GM23338 (cell line): ENCODE measurements around the gene CCDC69. TPM values are rescaled to one million over a fixed set of nuclear protein-coding genes. Genes with fewer than 3 reads are reported as not detected.

Experiments used
- ATAC-seq: fragments of 200-7000 bp; cut with Tn5 transposase; 3 replicates; pipeline ENCODE4 v1.9.1; 2020
- DNase-seq: peaks from one replicate; pipeline ENCODE4 v3.0.0-alpha.2; 2015; ENCODE audit warnings: low spot score
- H2AFZ ChIP-seq: fragments of 200-600 bp; sonication (generic); 2 replicates; pipeline ENCODE4 v1.8.0; 2016; ENCODE audit warnings: antibody characterized with exemption, mild to moderate bottlenecking, moderate library complexity
- H3F3A ChIP-seq: fragments of 200-600 bp; sonication (generic); replicated peaks from 2 replicates; pipeline ENCODE4 v1.8.0; 2017; ENCODE audit warnings: antibody characterized with exemption, mixed run types, low read depth
- H3K27ac ChIP-seq: fragments of 200-600 bp; sonication (generic); 2 replicates; pipeline ENCODE4 v1.6.1; 2016; ENCODE audit warnings: low read depth
- H3K27me3 ChIP-seq: fragments of 200-600 bp; sonication (generic); 2 replicates; pipeline ENCODE4 v1.8.0; 2016; ENCODE audit warnings: mild to moderate bottlenecking, mixed run types, moderate library complexity; ENCODE audit not compliant: insufficient read depth
- H3K36me3 ChIP-seq: fragments of 200-600 bp; sonication (generic); 2 replicates; pipeline ENCODE4 v1.8.0; 2016; ENCODE audit warnings: mild to moderate bottlenecking; ENCODE audit not compliant: insufficient read depth
- H3K4me1 ChIP-seq: fragments of 200-600 bp; sonication (generic); 2 replicates; pipeline ENCODE4 v1.8.0; 2016; ENCODE audit warnings: mild to moderate bottlenecking, moderate library complexity; ENCODE audit not compliant: insufficient read depth
- H3K4me2 ChIP-seq: fragments of 200-600 bp; sonication (generic); 2 replicates; pipeline ENCODE4 v1.7.1; 2017; ENCODE audit warnings: mixed run types
- H3K4me3 ChIP-seq: fragments of 200-600 bp; sonication (generic); 2 replicates; pipeline ENCODE4 v1.6.1; 2016; ENCODE audit warnings: mixed run types
- H3K79me2 ChIP-seq: fragments of 200-600 bp; sonication (generic); replicated peaks from 2 replicates; pipeline ENCODE4 v1.8.0; 2017; ENCODE audit warnings: mild to moderate bottlenecking; ENCODE audit not compliant: insufficient read depth
- H3K9me2 ChIP-seq: fragments of 200-600 bp; sonication (generic); 2 replicates; pipeline ENCODE4 v1.8.0; 2017; ENCODE audit not compliant: insufficient read depth
- H4K20me1 ChIP-seq: fragments of 200-600 bp; sonication (generic); replicated peaks from 2 replicates; pipeline ENCODE4 v1.8.0; 2017; ENCODE audit warnings: mild to moderate bottlenecking; ENCODE audit not compliant: insufficient read depth
- H3K27ac Mint-ChIP-seq: 2 replicates; pipeline ENCODE4 v1.8.0; 2020; ENCODE audit warnings: inconsistent platforms, mild to moderate bottlenecking, moderate library complexity, mixed read lengths
- H3K27me3 Mint-ChIP-seq: 3 replicates; pipeline ENCODE4 v1.8.0; 2022; ENCODE audit warnings: low read depth, mild to moderate bottlenecking, moderate library complexity, mixed read lengths, inconsistent platforms; ENCODE audit not compliant: insufficient read depth, poor library complexity
- H3K36me3 Mint-ChIP-seq: 3 replicates; pipeline ENCODE4 v1.8.0; 2021; ENCODE audit warnings: low read depth, mild to moderate bottlenecking, inconsistent platforms, moderate library complexity, mixed read lengths
- H3K4me1 Mint-ChIP-seq: 3 replicates; pipeline ENCODE4 v1.8.0; 2020; ENCODE audit warnings: mild to moderate bottlenecking, inconsistent platforms, mixed read lengths
- H3K4me3 Mint-ChIP-seq: 3 replicates; pipeline ENCODE4 v1.8.0; 2021; ENCODE audit warnings: moderate library complexity, mild to moderate bottlenecking, inconsistent platforms, mixed read lengths
- H3K9me3 Mint-ChIP-seq: 3 replicates; pipeline ENCODE4 v1.8.0; 2020; ENCODE audit warnings: moderate library complexity, mild to moderate bottlenecking, inconsistent platforms, mixed read lengths
- CREB1 ChIP-seq: fragments of 250-450 bp; sonication (Bioruptor Pico); IDR thresholded peaks from 2 replicates; pipeline ENCODE4 v1.5.0; 2020; ENCODE audit warnings: low read depth, mild to moderate bottlenecking, moderate library complexity
- EZH2 ChIP-seq: fragments of 200-600 bp; sonication (generic); IDR thresholded peaks from one replicate; pipeline ENCODE4 v1.8.0; 2017; ENCODE audit warnings: antibody characterized with exemption, mild to moderate bottlenecking, low read depth; ENCODE audit not compliant: unreplicated experiment
- EZH2phosphoT487 ChIP-seq: fragments of 200-600 bp; sonication (generic); IDR thresholded peaks from one replicate; pipeline ENCODE4 v1.8.1; 2018; ENCODE audit warnings: antibody characterized with exemption; ENCODE audit not compliant: unreplicated experiment
- JUNB ChIP-seq: IDR thresholded peaks from one replicate; pipeline ENCODE4 v1.6.1; 2016; ENCODE audit warnings: antibody characterized with exemption; ENCODE audit not compliant: unreplicated experiment
- NANOG ChIP-seq: IDR thresholded peaks from 2 replicates; pipeline ENCODE4 v1.6.1; 2016; ENCODE audit warnings: antibody characterized with exemption, borderline replicate concordance
- POLR2AphosphoS5 ChIP-seq: IDR thresholded peaks from 2 replicates; pipeline ENCODE4 v1.6.1; 2016; ENCODE audit warnings: antibody characterized with exemption, low read depth
- STAT1 ChIP-seq: IDR thresholded peaks from one replicate; pipeline ENCODE4 v1.6.1; 2016; ENCODE audit warnings: antibody characterized with exemption; ENCODE audit not compliant: unreplicated experiment
- ZNF114 ChIP-seq: fragments of 250-450 bp; sonication (Bioruptor Pico); IDR thresholded peaks from 2 replicates; pipeline ENCODE4 v1.5.0; 2020; ENCODE audit warnings: mild to moderate bottlenecking, moderate library complexity
- ZNF331 ChIP-seq: fragments of 250-450 bp; sonication (Bioruptor Pico); IDR thresholded peaks from 2 replicates; pipeline ENCODE4 v1.5.0; 2020; ENCODE audit warnings: low read depth, mild to moderate bottlenecking, moderate library complexity
- polyA plus RNA-seq: library from polyadenylated mRNA; unstranded; fragments of >200 nt; fragmentation: Nextera tagmentation; extraction: Ambion mirVana; gene quantifications from 2 replicates; pipeline ENCODE4 v1.2.1, GENCODE V29; 2016
- total RNA-seq: library from RNA; depleted of rRNA; stranded (reverse); fragments of >200 nt; shearing (Covaris generic); gene quantifications from 2 replicates; pipeline ENCODE4 v1.2.3, GENCODE V29; 2014
- TF ChIP-seq, protein P1 (sequence below): IDR thresholded peaks from 2 replicates; pipeline ENCODE4 v1.6.1; 2016; ENCODE audit warnings: antibody characterized with exemption
- TF ChIP-seq, protein P2 (sequence below): fragments of 250-450 bp; sonication (Bioruptor Pico); IDR thresholded peaks from 2 replicates; pipeline ENCODE4 v1.5.0; 2020; ENCODE audit warnings: mild to moderate bottlenecking, moderate library complexity
- TF ChIP-seq, protein P3 (sequence below), 2 experiments: fragments of 200-600 bp in 1 of 2; sonication (generic) in 1 of 2; conservative IDR thresholded peaks; 2 replicates each; pipeline versions ENCODE4 v1.5.1 to v1.6.1; 2016 to 2017; ENCODE audit warnings: antibody characterized with exemption in 2 of 2, low read depth in 2 of 2, mild to moderate bottlenecking in 2 of 2, moderate library complexity in 1 of 2
- TF ChIP-seq, protein P4 (sequence below): IDR thresholded peaks from one replicate; pipeline ENCODE4 v1.6.1; 2018; ENCODE audit warnings: antibody characterized with exemption; ENCODE audit not compliant: unreplicated experiment

The CCDC69 gene
- total and polyA plus RNA-seq, 2 experiments from 2014 or later, result 2.7 to 5.3 TPM

DNA sequence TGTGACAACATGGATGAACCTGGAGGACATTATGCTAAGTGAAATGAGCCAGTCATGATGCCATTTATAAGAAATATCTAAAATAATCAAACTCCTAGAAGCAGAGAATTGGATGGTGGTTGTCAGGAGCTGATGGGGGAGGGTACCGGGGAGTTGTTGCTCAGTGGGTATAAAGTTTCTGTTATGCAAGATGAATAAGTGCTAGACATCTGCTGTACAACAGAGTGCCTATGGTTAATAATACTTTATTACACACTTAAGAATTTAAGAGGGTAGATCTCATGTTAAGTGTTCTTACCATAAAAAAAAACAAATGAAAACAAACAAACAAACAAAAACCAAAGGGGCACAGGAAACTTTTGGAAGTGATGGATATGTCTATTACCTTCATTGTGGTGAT, 13.0 kb upstream of the CCDC69 start:
- DNase-seq, result no peak
- no peaks in the 10 kb centered on the region for H3K79me2 ChIP-seq
- no peaks in the 10 kb centered on the region for H3K36me3 ChIP-seq
- no peak for ATAC-seq
- no peak overlapping the region for H3K4me2 ChIP-seq
- H3K27ac ChIP-seq, result no peak overlapping the region
- TF ChIP-seq, protein P1, sequence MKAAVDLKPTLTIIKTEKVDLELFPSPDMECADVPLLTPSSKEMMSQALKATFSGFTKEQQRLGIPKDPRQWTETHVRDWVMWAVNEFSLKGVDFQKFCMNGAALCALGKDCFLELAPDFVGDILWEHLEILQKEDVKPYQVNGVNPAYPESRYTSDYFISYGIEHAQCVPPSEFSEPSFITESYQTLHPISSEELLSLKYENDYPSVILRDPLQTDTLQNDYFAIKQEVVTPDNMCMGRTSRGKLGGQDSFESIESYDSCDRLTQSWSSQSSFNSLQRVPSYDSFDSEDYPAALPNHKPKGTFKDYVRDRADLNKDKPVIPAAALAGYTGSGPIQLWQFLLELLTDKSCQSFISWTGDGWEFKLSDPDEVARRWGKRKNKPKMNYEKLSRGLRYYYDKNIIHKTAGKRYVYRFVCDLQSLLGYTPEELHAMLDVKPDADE, result no peak
- TF ChIP-seq ZNF331 (CRISPR knock-in tag) (no peak), JUNB (no peak), EZH2phosphoT487 (no peak), STAT1 (no peak), CREB1 (CRISPR knock-in tag) (no peak), EZH2 (no peak), NANOG (no peak), POLR2AphosphoS5 (no peak), ZNF114 (CRISPR knock-in tag) (no peak)
- TF ChIP-seq, protein P2, sequence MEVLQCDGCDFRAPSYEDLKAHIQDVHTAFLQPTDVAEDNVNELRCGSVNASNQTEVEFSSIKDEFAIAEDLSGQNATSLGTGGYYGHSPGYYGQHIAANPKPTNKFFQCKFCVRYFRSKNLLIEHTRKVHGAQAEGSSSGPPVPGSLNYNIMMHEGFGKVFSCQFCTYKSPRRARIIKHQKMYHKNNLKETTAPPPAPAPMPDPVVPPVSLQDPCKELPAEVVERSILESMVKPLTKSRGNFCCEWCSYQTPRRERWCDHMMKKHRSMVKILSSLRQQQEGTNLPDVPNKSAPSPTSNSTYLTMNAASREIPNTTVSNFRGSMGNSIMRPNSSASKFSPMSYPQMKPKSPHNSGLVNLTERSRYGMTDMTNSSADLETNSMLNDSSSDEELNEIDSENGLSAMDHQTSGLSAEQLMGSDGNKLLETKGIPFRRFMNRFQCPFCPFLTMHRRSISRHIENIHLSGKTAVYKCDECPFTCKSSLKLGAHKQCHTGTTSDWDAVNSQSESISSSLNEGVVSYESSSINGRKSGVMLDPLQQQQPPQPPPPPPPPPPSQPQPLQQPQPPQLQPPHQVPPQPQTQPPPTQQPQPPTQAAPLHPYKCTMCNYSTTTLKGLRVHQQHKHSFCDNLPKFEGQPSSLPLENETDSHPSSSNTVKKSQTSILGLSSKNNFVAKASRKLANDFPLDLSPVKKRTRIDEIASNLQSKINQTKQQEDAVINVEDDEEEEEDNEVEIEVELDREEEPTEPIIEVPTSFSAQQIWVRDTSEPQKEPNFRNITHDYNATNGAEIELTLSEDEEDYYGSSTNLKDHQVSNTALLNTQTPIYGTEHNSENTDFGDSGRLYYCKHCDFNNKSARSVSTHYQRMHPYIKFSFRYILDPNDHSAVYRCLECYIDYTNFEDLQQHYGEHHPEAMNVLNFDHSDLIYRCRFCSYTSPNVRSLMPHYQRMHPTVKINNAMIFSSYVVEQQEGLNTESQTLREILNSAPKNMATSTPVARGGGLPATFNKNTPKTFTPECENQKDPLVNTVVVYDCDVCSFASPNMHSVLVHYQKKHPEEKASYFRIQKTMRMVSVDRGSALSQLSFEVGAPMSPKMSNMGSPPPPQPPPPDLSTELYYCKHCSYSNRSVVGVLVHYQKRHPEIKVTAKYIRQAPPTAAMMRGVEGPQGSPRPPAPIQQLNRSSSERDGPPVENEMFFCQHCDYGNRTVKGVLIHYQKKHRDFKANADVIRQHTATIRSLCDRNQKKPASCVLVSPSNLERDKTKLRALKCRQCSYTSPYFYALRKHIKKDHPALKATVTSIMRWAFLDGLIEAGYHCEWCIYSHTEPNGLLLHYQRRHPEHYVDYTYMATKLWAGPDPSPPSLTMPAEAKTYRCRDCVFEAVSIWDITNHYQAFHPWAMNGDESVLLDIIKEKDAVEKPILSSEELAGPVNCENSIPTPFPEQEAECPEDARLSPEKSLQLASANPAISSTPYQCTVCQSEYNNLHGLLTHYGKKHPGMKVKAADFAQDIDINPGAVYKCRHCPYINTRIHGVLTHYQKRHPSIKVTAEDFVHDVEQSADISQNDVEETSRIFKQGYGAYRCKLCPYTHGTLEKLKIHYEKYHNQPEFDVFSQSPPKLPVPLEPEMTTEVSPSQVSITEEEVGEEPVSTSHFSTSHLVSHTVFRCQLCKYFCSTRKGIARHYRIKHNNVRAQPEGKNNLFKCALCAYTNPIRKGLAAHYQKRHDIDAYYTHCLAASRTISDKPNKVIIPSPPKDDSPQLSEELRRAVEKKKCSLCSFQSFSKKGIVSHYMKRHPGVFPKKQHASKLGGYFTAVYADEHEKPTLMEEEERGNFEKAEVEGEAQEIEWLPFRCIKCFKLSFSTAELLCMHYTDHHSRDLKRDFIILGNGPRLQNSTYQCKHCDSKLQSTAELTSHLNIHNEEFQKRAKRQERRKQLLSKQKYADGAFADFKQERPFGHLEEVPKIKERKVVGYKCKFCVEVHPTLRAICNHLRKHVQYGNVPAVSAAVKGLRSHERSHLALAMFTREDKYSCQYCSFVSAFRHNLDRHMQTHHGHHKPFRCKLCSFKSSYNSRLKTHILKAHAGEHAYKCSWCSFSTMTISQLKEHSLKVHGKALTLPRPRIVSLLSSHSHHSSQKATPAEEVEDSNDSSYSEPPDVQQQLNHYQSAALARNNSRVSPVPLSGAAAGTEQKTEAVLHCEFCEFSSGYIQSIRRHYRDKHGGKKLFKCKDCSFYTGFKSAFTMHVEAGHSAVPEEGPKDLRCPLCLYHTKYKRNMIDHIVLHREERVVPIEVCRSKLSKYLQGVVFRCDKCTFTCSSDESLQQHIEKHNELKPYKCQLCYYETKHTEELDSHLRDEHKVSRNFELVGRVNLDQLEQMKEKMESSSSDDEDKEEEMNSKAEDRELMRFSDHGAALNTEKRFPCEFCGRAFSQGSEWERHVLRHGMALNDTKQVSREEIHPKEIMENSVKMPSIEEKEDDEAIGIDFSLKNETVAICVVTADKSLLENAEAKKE (CRISPR knock-in tag), result no peak
- TF ChIP-seq, protein P3, sequence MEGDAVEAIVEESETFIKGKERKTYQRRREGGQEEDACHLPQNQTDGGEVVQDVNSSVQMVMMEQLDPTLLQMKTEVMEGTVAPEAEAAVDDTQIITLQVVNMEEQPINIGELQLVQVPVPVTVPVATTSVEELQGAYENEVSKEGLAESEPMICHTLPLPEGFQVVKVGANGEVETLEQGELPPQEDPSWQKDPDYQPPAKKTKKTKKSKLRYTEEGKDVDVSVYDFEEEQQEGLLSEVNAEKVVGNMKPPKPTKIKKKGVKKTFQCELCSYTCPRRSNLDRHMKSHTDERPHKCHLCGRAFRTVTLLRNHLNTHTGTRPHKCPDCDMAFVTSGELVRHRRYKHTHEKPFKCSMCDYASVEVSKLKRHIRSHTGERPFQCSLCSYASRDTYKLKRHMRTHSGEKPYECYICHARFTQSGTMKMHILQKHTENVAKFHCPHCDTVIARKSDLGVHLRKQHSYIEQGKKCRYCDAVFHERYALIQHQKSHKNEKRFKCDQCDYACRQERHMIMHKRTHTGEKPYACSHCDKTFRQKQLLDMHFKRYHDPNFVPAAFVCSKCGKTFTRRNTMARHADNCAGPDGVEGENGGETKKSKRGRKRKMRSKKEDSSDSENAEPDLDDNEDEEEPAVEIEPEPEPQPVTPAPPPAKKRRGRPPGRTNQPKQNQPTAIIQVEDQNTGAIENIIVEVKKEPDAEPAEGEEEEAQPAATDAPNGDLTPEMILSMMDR (conservative IDR thresholded peaks at IDR 0.05; ENCODE audit: low read depth in 2 of 2), result no peak
- TF ChIP-seq, protein P4, sequence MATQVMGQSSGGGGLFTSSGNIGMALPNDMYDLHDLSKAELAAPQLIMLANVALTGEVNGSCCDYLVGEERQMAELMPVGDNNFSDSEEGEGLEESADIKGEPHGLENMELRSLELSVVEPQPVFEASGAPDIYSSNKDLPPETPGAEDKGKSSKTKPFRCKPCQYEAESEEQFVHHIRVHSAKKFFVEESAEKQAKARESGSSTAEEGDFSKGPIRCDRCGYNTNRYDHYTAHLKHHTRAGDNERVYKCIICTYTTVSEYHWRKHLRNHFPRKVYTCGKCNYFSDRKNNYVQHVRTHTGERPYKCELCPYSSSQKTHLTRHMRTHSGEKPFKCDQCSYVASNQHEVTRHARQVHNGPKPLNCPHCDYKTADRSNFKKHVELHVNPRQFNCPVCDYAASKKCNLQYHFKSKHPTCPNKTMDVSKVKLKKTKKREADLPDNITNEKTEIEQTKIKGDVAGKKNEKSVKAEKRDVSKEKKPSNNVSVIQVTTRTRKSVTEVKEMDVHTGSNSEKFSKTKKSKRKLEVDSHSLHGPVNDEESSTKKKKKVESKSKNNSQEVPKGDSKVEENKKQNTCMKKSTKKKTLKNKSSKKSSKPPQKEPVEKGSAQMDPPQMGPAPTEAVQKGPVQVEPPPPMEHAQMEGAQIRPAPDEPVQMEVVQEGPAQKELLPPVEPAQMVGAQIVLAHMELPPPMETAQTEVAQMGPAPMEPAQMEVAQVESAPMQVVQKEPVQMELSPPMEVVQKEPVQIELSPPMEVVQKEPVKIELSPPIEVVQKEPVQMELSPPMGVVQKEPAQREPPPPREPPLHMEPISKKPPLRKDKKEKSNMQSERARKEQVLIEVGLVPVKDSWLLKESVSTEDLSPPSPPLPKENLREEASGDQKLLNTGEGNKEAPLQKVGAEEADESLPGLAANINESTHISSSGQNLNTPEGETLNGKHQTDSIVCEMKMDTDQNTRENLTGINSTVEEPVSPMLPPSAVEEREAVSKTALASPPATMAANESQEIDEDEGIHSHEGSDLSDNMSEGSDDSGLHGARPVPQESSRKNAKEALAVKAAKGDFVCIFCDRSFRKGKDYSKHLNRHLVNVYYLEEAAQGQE, result no peak
- H2AFZ ChIP-seq, result no peak overlapping the region
- H3K4me3 Mint-ChIP-seq, result no peak overlapping the region
- no peaks in the 10 kb centered on the region for H3K9me2 ChIP-seq
- H3K4me1 Mint-ChIP-seq, result peaks cover 28% of the 10 kb centered on the region
- no peaks in the 10 kb centered on the region for H3F3A ChIP-seq
- no peak overlapping the region for H3K4me3 ChIP-seq
- no peaks in the 10 kb centered on the region for H4K20me1 ChIP-seq
- H3K4me1 ChIP-seq, result peaks cover 20% of the 10 kb centered on the region
- H3K27me3 Mint-ChIP-seq, result peaks cover 10% of the 10 kb centered on the region
- no peaks in the 10 kb centered on the region for H3K27me3 ChIP-seq
- H3K27ac Mint-ChIP-seq, result no peak overlapping the region
- no peaks in the 10 kb centered on the region; the same call in 2 of the 3 replicates for H3K9me3 Mint-ChIP-seq
- no peaks in the 10 kb centered on the region for H3K36me3 Mint-ChIP-seq
